Astrocyte (in vitro differentiated cells and primary cell): Measurements from ENCODE around the gene TMEM120B.

ENCODE experiments used
- EZH2 ChIP-seq: IDR thresholded peaks from 2 replicates; pipeline ENCODE4 v1.6.1; 2012; ENCODE audit warnings: mild to moderate bottlenecking, low read length, inconsistent platforms; ENCODE audit not compliant: insufficient read depth
- TF ChIP-seq, protein P1 (sequence below): IDR thresholded peaks from 2 replicates; pipeline ENCODE4 v1.5.1; 2011; ENCODE audit warnings: low read depth, mild to moderate bottlenecking, inconsistent platforms, low read length, moderate library complexity; ENCODE audit not compliant: insufficient read depth

DNA sequence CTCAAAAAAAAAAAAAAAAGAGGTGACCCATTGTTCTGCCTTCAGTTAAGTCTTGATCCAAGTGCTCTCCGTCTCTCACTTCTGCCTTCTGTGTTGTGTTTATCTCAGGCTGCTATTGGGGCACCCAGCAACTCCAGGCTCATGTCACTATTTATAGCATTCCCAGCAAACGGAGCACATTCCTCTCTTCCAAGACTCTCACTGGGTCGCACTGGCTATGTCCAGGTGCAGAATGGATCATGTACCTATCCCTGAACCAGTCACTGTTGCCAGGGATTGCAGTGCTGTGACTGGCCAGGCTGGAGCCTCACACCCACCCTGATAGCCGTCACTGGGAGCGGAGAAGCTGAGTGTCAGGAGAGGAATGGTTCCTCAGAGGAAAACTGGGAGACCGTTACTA lies 49.7 kb downstream of the TMEM120B start:
- TF ChIP-seq, protein P1, sequence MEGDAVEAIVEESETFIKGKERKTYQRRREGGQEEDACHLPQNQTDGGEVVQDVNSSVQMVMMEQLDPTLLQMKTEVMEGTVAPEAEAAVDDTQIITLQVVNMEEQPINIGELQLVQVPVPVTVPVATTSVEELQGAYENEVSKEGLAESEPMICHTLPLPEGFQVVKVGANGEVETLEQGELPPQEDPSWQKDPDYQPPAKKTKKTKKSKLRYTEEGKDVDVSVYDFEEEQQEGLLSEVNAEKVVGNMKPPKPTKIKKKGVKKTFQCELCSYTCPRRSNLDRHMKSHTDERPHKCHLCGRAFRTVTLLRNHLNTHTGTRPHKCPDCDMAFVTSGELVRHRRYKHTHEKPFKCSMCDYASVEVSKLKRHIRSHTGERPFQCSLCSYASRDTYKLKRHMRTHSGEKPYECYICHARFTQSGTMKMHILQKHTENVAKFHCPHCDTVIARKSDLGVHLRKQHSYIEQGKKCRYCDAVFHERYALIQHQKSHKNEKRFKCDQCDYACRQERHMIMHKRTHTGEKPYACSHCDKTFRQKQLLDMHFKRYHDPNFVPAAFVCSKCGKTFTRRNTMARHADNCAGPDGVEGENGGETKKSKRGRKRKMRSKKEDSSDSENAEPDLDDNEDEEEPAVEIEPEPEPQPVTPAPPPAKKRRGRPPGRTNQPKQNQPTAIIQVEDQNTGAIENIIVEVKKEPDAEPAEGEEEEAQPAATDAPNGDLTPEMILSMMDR = no peak
- no peak for TF ChIP-seq EZH2
